ENCODE measurements around the gene PTGES3.

GRCh38 chr12:56716458-56716857, 28.4 kb upstream of the PTGES3 start:
- TF ChIP-seq, protein P1, sequence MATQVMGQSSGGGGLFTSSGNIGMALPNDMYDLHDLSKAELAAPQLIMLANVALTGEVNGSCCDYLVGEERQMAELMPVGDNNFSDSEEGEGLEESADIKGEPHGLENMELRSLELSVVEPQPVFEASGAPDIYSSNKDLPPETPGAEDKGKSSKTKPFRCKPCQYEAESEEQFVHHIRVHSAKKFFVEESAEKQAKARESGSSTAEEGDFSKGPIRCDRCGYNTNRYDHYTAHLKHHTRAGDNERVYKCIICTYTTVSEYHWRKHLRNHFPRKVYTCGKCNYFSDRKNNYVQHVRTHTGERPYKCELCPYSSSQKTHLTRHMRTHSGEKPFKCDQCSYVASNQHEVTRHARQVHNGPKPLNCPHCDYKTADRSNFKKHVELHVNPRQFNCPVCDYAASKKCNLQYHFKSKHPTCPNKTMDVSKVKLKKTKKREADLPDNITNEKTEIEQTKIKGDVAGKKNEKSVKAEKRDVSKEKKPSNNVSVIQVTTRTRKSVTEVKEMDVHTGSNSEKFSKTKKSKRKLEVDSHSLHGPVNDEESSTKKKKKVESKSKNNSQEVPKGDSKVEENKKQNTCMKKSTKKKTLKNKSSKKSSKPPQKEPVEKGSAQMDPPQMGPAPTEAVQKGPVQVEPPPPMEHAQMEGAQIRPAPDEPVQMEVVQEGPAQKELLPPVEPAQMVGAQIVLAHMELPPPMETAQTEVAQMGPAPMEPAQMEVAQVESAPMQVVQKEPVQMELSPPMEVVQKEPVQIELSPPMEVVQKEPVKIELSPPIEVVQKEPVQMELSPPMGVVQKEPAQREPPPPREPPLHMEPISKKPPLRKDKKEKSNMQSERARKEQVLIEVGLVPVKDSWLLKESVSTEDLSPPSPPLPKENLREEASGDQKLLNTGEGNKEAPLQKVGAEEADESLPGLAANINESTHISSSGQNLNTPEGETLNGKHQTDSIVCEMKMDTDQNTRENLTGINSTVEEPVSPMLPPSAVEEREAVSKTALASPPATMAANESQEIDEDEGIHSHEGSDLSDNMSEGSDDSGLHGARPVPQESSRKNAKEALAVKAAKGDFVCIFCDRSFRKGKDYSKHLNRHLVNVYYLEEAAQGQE (IDR thresholded peaks at IDR 0.05; ENCODE audit: borderline replicate concordance) = no peak
- TF ChIP-seq, protein P2, sequence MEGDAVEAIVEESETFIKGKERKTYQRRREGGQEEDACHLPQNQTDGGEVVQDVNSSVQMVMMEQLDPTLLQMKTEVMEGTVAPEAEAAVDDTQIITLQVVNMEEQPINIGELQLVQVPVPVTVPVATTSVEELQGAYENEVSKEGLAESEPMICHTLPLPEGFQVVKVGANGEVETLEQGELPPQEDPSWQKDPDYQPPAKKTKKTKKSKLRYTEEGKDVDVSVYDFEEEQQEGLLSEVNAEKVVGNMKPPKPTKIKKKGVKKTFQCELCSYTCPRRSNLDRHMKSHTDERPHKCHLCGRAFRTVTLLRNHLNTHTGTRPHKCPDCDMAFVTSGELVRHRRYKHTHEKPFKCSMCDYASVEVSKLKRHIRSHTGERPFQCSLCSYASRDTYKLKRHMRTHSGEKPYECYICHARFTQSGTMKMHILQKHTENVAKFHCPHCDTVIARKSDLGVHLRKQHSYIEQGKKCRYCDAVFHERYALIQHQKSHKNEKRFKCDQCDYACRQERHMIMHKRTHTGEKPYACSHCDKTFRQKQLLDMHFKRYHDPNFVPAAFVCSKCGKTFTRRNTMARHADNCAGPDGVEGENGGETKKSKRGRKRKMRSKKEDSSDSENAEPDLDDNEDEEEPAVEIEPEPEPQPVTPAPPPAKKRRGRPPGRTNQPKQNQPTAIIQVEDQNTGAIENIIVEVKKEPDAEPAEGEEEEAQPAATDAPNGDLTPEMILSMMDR (IDR thresholded peaks at IDR 0.05; ENCODE audit: poor library complexity, severe bottlenecking) = no peak
- TF ChIP-seq RAD21 (conservative IDR thresholded peaks at IDR 0.05) (no peak), EP300 (conservative IDR thresholded peaks at IDR 0.05; ENCODE audit: poor library complexity, severe bottlenecking) (no peak), SMC3 (conservative IDR thresholded peaks at IDR 0.05; ENCODE audit: poor library complexity) (no peak)
